Keratinocyte (primary cell): ENCODE results near the gene MCRIP2. TPM values are rescaled to one million over a fixed set of nuclear protein-coding genes. Genes with fewer than 3 reads are reported as not detected.
A peak's percentile ranks its signal among the peaks of the same experiment; 100 is the strongest.

Source experiments
- DNase-seq: peaks from one replicate; pipeline ENCODE4 v3.0.0-alpha.2; 2011; ENCODE audit warnings: low read depth, missing footprints, low spot score
- FAIRE-seq: peaks from 2 replicates; lab custom pipeline; 2011; peaks lifted over from hg19 to GRCh38; lab: Jason Lieb, UNC
- H2AFZ ChIP-seq: 2 replicates; pipeline ENCODE4 v1.6.0; 2012; ENCODE audit warnings: low read length, control low read depth, inconsistent platforms; ENCODE audit not compliant: control insufficient read depth
- H3K27ac ChIP-seq: 2 replicates; pipeline ENCODE4 v1.5.1; 2011; ENCODE audit warnings: low read length; ENCODE audit not compliant: control insufficient read depth, insufficient read depth
- H3K27me3 ChIP-seq: 3 replicates; pipeline ENCODE4 v1.6.0; 2011; ENCODE audit warnings: low read length; ENCODE audit not compliant: control insufficient read depth, insufficient read depth; ENCODE audit errors: extremely low read depth
- H3K36me3 ChIP-seq, 2 experiments: 2 replicates in 1 of 2; 3 replicates in 1 of 2; pipeline ENCODE4 v1.5.1; 2011; ENCODE audit warnings: low read length in 2 of 2, mild to moderate bottlenecking in 1 of 2; ENCODE audit not compliant: control insufficient read depth in 2 of 2, insufficient read depth in 2 of 2; ENCODE audit errors: extremely low read depth in 1 of 2
- H3K4me1 ChIP-seq: 3 replicates; pipeline ENCODE4 v1.5.1; 2011; ENCODE audit warnings: low read length; ENCODE audit not compliant: control insufficient read depth, insufficient read depth; ENCODE audit errors: extremely low read depth
- H3K4me2 ChIP-seq: 3 replicates; pipeline ENCODE4 v1.6.0; 2011; ENCODE audit warnings: low read depth, low read length; ENCODE audit not compliant: control insufficient read depth, insufficient read depth; ENCODE audit errors: extremely low read depth
- H3K4me3 ChIP-seq, 3 experiments: fragments of 200-600 bp in 1 of 3; sonication (generic) in 1 of 3; 2 replicates in 2 of 3; 3 replicates in 1 of 3; pipeline ENCODE4 v1.5.1; 2011 to 2016; ENCODE audit warnings: low read length in 3 of 3, mild to moderate bottlenecking in 3 of 3, control low read depth in 2 of 3, inconsistent platforms in 1 of 3, low read depth in 1 of 3, mixed read lengths in 1 of 3, mixed run types in 1 of 3, moderate library complexity in 1 of 3; ENCODE audit not compliant: control insufficient read depth in 2 of 3, insufficient read depth in 2 of 3; ENCODE audit errors: extremely low read depth in 1 of 3
- H3K79me2 ChIP-seq: 2 replicates; pipeline ENCODE4 v1.6.0; 2012; ENCODE audit warnings: low read length; ENCODE audit not compliant: control insufficient read depth, insufficient read depth
- H3K9ac ChIP-seq: 3 replicates; pipeline ENCODE4 v1.6.0; 2011; ENCODE audit warnings: low read length; ENCODE audit not compliant: control insufficient read depth, insufficient read depth; ENCODE audit errors: extremely low read depth
- H3K9me1 ChIP-seq: 3 replicates; pipeline ENCODE4 v1.6.0; 2011; ENCODE audit warnings: low read length; ENCODE audit not compliant: control insufficient read depth, insufficient read depth; ENCODE audit errors: extremely low read depth
- H3K9me3 ChIP-seq: 2 replicates; pipeline ENCODE4 v1.5.1; 2012; ENCODE audit warnings: low read depth, low read length; ENCODE audit not compliant: control insufficient read depth
- H4K20me1 ChIP-seq: 3 replicates; pipeline ENCODE4 v1.6.0; 2011; ENCODE audit warnings: low read length; ENCODE audit not compliant: control insufficient read depth, insufficient read depth; ENCODE audit errors: extremely low read depth
- EZH2 ChIP-seq: IDR thresholded peaks from one replicate; pipeline ENCODE4 v1.6.1; 2012; ENCODE audit warnings: inconsistent platforms, mild to moderate bottlenecking, low read length, moderate library complexity
- dilution Hi-C: fragments of 300-500 bp; cut with MboI; formaldehyde crosslinking; loops from one replicate; pipeline ENCODE4 v1.7.0; 2020; ENCODE audit warnings: low sequenced_read_pairs; ENCODE audit not compliant: extremely low pct_ligation_motif_present
- polyA plus RNA-seq, 5 experiments: library from polyadenylated mRNA; depleted of rRNA in 3 of 5; stranded (reverse) in 3 of 5; stranded (forward) in 1 of 5; unstranded in 1 of 5; fragments of >200 nt; gene quantifications; 1 replicate in 1 of 5; 2 replicates in 3 of 5; 3 replicates in 1 of 5; pipeline versions ENCODE4 v1.2.1 to v1.2.3, GENCODE V29; 2011 to 2012; ENCODE audit warnings: missing spikeins in 2 of 5, low read depth in 1 of 5, low replicate concordance in 1 of 5
- TF ChIP-seq, protein P1 (sequence below), 3 experiments: IDR thresholded peaks in 1 of 3; conservative IDR thresholded peaks in 1 of 3; optimal IDR thresholded peaks in 1 of 3; 2 replicates in 2 of 3; 3 replicates in 1 of 3; pipeline versions ENCODE3 to v1.5.1; 2011; ENCODE audit warnings: low read length in 3 of 3, mild to moderate bottlenecking in 3 of 3, moderate library complexity in 2 of 3, control low read depth in 1 of 3, inconsistent platforms in 1 of 3; ENCODE audit not compliant: insufficient read depth in 2 of 3; ENCODE audit errors: extremely low read depth in 1 of 3

MCRIP2 gene
- polyA plus RNA-seq, 1 donor (not counting 4 experiments of a cell fraction or from before 2014, with no cell fraction given) = 8.1 TPM

DNA sequence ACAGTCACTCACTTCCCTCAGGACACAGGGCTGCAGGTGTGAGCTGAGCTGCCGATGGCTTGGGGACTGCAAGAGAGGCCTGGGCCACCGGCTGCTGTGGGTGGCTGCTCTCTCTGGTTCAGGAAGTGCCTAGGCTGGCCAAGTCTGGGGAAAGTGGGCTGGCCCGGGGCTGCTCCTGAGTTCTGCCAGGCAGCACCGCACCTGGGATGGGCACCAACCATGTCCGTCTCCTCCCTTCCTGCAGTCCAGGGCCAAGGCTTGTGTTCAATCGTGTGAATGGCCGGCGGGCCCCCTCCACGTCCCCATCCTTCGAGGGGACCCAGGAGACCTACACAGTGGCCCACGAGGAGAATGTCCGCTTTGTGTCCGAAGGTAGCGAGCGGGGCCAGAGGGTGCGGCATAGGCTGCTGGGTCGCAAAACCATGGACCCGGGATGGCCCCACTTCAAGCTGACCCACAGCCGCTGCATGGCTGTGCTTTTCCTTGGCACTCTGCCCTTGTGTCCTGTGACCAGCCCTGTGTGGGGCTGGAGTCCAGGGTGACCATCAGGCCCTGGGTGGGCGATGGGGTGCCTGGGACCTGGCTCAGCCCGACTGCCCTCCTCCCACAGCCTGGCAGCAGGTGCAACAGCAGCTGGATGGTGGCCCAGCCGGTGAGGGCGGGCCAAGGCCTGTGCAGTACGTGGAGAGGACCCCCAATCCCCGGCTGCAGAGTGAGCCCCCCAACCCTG, 5.7 kb downstream of the MCRIP2 start:
- DNase-seq = no peak
- Histone ChIP-seq H3K36me3 (peaks cover 1 to 4% of the 10 kb centered on the region in 2 experiments), H3K9ac (no peak overlapping the region), H3K9me3 (no peaks in the 10 kb centered on the region), H3K4me1 (peaks cover 16% of the 10 kb centered on the region), H2AFZ (no peak overlapping the region), H3K27me3 (no peaks in the 10 kb centered on the region), H3K27ac (no peak overlapping the region), H3K4me3 (no peak overlapping the region), H3K79me2 (peaks cover 6% of the 10 kb centered on the region), H3K9me1 (peaks cover 2% of the 10 kb centered on the region), H4K20me1 (no peaks in the 10 kb centered on the region), H3K4me2 (peak overlapping the region; percentile 92)
- TF ChIP-seq EZH2 = no peak
- TF ChIP-seq, protein P1, sequence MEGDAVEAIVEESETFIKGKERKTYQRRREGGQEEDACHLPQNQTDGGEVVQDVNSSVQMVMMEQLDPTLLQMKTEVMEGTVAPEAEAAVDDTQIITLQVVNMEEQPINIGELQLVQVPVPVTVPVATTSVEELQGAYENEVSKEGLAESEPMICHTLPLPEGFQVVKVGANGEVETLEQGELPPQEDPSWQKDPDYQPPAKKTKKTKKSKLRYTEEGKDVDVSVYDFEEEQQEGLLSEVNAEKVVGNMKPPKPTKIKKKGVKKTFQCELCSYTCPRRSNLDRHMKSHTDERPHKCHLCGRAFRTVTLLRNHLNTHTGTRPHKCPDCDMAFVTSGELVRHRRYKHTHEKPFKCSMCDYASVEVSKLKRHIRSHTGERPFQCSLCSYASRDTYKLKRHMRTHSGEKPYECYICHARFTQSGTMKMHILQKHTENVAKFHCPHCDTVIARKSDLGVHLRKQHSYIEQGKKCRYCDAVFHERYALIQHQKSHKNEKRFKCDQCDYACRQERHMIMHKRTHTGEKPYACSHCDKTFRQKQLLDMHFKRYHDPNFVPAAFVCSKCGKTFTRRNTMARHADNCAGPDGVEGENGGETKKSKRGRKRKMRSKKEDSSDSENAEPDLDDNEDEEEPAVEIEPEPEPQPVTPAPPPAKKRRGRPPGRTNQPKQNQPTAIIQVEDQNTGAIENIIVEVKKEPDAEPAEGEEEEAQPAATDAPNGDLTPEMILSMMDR (optimal IDR thresholded peaks at IDR 0.05 in 1 of 3, IDR thresholded peaks at IDR 0.05 in 1 of 3, conservative IDR thresholded peaks at IDR 0.05 in 1 of 3; ENCODE audit: extremely low read depth in 1 of 3, insufficient read depth in 2 of 3, low read length in 3 of 3) = no peak
- no peak for FAIRE-seq
- dilution Hi-C loops = no loop called here

DNA sequence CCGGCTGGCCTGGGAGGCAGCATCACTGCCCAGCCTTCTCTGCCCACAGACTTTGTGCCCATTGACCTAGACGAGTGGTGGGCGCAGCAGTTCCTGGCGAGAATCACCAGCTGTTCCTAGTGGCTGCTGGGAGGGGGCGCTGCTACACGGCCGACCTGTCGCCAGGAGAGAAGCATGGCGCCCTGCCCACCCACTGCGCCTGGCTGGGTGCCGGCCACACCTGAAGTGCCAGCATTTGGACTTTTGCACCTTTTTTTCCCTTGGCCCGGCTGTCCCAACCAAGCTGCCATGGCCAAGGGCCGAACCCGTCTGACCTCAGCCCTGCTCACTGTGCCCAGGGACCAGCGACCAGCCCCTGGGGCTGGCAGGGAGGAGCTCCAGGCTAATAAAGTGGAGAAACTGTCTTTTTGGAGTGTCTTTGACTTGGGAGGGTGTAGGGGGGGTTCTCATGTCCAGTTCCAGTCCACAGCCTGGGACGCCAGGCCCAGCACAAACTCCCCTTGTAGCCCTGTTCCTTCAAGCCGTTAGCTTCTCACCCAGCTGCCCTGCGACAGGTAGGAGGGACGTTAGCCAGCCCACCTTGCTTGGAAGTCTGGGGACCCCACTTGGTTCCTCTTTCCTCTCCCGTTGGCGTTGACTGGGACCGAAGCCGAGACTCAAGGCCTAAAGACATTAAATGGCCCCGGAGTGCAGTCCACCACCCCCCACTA, 6.6 kb downstream of the MCRIP2 start:
- Histone ChIP-seq H3K4me3 (peak overlapping the region; percentile 44 to 82 (median 78)), H3K79me2 (peaks cover 6% of the 10 kb centered on the region), H3K9ac (peak overlapping the region; percentile 78), H2AFZ (peak overlapping the region; percentile 49), H3K4me2 (peak overlapping the region; percentile 92), H3K4me1 (peaks cover 11% of the 10 kb centered on the region), H4K20me1 (no peaks in the 10 kb centered on the region), H3K27ac (peak overlapping the region; percentile 81), H3K36me3 (peaks cover 5 to 6% of the 10 kb centered on the region in 2 experiments), H3K9me3 (no peaks in the 10 kb centered on the region), H3K9me1 (no peaks in the 10 kb centered on the region), H3K27me3 (no peaks in the 10 kb centered on the region)
- no peak for FAIRE-seq
- TF ChIP-seq, protein P1 (optimal IDR thresholded peaks at IDR 0.05 in 1 of 3, IDR thresholded peaks at IDR 0.05 in 1 of 3, conservative IDR thresholded peaks at IDR 0.05 in 1 of 3; ENCODE audit: extremely low read depth in 1 of 3, insufficient read depth in 2 of 3, low read length in 3 of 3) = peak; percentile 69 to 86 (median 84)
- TF ChIP-seq EZH2 = no peak
- no peak for DNase-seq
- dilution Hi-C loops = no loop called here
